Measurements from ENCODE around the gene SCN4A. TPM values are rescaled to one million over a fixed set of nuclear protein-coding genes. Genes with fewer than 3 reads are reported as not detected.

The SCN4A gene
- total RNA-seq, 1 donor: not detected

DNA sequence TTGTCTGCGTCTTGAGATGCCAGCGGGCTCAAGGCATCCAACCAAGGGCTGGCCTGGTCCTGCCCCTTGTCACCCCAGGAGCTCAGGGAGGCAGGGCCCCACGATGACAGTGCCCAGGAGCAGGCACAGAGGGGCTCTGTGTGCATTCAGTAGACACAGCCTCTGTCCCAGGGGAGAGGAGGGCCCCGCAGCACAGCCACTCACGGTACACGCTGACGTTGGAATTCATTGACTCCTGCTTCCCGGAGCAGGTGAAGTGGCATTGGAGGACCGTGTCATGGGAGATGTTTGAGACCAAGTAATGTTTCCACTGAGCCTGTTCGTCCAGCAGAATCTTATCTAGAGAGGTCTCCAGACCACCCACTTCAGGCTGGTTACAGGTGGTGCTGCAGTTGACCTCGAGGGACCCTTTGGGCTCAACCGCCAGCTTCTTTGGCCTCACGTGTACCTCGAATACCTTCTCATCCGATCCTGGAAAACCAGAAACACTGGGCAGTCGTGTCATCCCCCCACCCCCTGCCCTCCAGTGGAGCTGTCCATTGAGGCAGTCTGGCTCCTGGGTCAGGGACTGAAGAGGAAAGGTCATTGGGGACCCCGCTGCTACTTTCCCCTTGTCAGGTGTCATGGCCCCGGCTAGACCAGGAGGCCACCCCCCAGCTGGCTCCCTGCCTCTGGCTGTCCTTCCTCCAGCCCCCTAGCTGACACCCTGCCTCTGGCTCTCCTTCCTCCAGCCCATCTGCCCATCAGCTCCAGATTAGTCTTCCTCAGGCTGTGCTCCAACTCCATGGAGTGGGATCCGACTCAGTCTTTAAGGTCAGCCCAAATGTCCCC, 32.4 kb upstream of the SCN4A start:
- no peak for TF ChIP-seq CTCF (IDR thresholded peaks at IDR 0.05; ENCODE audit: insufficient read depth, low read depth, low read length)
- no peak for DNase-seq (ENCODE audit: low read depth)
- no peak overlapping the region for H3K4me3 ChIP-seq (ENCODE audit: low read depth, low read length)

DNA sequence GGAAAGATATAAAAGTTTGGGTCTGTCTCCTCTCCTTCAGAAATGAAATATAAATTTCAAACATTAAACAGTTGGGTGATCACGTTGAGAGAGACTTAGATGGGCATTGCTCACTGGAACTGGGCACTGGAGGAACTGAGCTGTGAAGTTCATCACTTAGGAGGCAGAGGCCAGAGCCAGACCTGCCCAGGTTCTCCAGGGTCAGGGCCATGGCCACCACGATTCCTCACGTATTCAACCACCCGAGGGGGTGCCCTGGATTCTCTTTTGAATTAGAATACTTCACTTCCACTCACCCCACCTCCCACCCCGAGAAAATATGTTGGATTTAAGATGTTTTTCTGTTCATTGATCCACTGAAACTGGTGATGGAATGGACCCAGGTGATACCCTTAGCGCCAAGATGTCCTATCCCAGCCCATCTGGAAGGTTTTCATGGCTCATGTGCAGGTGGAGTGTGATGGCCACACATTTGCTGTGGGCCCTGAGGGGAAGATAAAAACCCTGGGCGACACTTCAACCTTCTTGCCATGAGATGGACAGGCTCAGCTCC, 31.6 kb upstream of the SCN4A start:
- TF ChIP-seq CTCF (IDR thresholded peaks at IDR 0.05; ENCODE audit: insufficient read depth, low read depth, low read length): no peak
- no peak for DNase-seq (ENCODE audit: low read depth)
- H3K4me3 ChIP-seq (ENCODE audit: low read depth, low read length): no peak overlapping the region

- no peak for TF ChIP-seq CTCF (IDR thresholded peaks at IDR 0.05; ENCODE audit: insufficient read depth, low read depth, low read length)
- no peak overlapping the region for H3K4me3 ChIP-seq (ENCODE audit: low read depth, low read length)
- no peak for DNase-seq (ENCODE audit: low read depth)
Observed at GRCh38 chr17:64003526-64004121, 30.9 kb upstream of the SCN4A start.

DNA sequence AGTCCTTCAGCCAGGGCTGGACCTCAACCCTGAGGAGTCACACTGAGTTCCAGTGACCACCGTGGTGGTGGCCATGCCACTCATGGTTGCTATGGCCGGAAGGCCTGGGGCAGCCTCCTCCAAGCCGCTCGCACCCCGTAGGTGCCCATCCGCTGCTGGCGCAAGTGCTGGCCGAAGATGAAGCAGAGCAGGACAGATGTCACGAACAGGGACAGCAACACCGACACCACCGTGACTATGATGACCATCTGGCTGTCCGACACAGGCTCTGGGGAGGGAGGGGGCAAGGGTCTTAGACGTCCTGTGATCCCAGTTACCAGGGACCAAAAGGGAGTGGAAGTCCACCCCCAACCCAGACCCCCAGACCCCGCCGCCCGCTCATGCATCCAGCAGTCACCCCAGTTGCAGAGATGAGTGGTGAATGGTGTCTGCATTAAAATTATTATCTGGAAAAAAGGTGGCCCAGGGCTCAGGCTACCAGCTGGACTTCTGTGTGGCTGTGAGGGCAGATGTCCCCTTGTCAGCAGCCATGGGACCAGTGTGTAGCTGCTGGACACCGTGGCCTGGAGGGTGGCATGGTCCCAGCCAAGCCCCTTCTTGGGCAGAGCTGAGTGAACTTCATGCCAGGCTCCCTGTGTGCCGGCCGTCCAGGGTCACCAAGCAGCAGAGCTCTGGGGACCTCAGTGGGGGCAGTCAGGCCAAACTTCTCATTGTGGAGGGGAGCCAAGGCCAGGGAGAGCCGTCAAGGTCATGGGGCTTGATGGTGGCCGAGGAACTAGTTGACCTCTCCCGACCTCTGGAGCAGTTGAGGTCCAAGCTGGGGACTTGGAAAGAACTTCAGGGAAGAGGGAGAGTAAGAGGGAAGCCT, 30.2 kb upstream of the SCN4A start:
- no peak for DNase-seq (ENCODE audit: low read depth)
- no peak for TF ChIP-seq CTCF (IDR thresholded peaks at IDR 0.05; ENCODE audit: insufficient read depth, low read depth, low read length)
- H3K4me3 ChIP-seq (ENCODE audit: low read depth, low read length): no peak overlapping the region

GRCh38 chr17:64001763-64002529, 29.2 kb upstream of the SCN4A start:
- DNase-seq (ENCODE audit: low read depth): no peak
- H3K4me3 ChIP-seq (ENCODE audit: low read depth, low read length): no peak overlapping the region
- TF ChIP-seq CTCF (IDR thresholded peaks at IDR 0.05; ENCODE audit: insufficient read depth, low read depth, low read length): no peak

DNA sequence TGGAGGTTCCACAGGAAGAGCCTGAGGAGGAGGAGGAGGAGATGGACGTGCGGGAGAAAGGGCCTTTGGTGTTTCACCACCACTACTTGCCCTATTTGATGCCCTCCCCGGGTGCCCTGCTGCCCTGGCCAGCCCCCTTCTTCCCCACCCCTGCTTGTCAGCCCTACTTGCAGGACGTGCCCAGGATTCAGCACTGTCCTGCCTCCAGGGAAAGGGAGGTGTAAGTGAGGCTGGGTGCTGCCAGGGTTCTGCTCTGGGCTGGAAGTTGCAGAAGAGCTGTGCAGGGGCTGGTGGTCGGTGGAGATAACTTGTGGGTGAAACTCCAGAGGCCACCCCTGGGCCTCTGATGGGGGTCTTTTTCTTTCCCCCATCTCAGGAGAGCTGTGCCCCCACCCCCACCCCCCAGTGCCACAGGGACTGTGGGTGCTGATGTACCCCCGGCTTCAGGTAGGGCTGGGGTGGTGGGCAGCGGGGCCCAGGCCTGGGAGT, 28.4 kb upstream of the SCN4A start:
- H3K4me3 ChIP-seq (ENCODE audit: low read depth, low read length): no peak overlapping the region
- DNase-seq (ENCODE audit: low read depth): no peak
- no peak for TF ChIP-seq CTCF (IDR thresholded peaks at IDR 0.05; ENCODE audit: insufficient read depth, low read depth, low read length)
